ENCODE measurements around the gene DCLK2.

- no peak for TF ChIP-seq CTCF (IDR thresholded peaks at IDR 0.05; ENCODE audit: low read length)
- no peak for TF ChIP-seq EZH2 (IDR thresholded peaks at IDR 0.05; ENCODE audit: borderline replicate concordance, low read length)
These were observed 208.4 kb downstream of the DCLK2 start for GRCh38 chr4:150286656-150287055.

All from OCI-LY1 (cell line).